GM19328 (cell line): ENCODE measurements around the gene SEMA4G.

Experiments used
- ATAC-seq: cut with Tn5 transposase; IDR thresholded peaks from one replicate; pipeline ENCODE4 v1.9.1; 2021; ENCODE audit warnings: mild to moderate bottlenecking, moderate library complexity; ENCODE audit not compliant: unreplicated experiment

Gene SEMA4G

DNA sequence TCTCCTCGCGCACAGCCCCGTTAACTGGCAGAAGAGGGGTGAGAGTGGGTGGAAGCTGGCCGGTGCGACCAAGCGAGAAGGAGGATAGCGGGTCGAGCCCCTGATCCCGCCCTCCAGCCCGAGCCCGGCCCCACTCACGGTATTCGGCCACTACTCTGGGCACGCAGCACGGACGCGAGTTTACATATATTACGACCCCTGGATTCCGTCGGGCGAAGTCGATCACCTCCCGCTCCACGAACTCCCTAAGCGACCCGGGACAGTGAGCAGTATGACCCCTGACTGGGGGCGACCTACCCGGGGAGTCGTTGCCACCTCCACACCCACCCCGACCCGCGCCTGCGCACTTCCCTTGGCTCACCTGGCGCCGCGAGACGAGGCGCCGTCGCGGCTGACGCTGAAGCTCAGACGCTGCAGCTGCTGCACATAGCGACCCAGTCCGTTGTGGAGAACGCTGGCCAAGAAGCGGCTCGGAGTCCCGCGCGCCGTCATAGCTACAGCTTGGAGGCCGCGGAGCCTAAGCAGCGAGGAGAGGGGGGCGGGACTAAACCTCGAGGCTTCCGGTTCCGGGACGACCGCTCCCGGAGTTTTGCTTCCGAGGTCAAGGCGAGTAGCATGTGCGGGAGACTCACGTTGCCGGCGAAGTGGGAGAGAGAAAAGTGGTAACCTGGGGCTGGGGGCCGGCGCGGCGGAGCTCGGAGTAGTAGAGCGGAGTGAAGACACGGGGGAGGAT is 17.8 kb downstream of the SEMA4G start, which contains the start of the genes MRPL43 and TWNK:
Gene MRPL43 (minus strand): TSS at position 546 of the 733 bp plus-strand sequence. CDS start 54 bp downstream, at position 492.
Gene TWNK (plus strand): TSS at position 592 of the 733 bp plus-strand sequence. CDS start 668 bp downstream, outside the sequence.
- peak; percentile 79 for ATAC-seq

DNA sequence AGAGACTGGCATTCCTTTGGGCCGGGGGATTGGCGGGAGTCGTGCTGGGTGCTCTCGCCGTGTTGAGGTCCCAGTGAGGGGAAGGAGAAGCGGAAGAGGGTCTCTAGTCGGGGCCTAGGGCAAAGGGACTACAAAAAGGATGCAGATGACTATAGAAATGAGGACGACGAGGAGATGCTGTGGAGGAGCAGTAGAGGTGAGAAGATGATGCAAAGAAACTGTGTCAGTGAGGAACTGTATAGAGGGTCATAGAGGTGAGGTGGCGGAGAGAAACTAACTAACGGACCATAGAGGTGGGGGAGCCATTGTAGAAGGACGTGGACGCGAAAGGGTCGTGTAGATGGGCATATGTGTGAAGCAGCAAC is 18.4 kb downstream of the SEMA4G start:
- ATAC-seq: no peak

DNA sequence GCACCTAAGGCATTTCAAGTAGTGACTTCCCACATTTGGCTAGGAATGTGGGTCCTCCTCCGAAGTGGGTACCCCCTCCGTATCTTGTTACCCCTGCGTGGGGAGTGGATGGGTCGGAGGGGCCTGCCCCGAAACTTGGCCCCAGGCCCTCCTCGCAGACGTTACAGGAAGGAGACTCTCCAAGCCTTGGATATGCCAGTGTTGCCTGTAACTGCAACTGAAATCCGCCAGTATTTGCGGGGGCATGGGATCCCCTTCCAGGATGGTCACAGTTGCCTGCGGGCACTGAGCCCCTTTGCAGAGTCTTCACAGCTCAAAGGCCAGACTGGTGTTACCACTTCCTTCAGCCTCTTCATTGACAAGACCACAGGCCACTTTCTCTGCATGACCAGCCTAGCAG is 18.9 kb downstream of the SEMA4G start:
- no peak for ATAC-seq

DNA sequence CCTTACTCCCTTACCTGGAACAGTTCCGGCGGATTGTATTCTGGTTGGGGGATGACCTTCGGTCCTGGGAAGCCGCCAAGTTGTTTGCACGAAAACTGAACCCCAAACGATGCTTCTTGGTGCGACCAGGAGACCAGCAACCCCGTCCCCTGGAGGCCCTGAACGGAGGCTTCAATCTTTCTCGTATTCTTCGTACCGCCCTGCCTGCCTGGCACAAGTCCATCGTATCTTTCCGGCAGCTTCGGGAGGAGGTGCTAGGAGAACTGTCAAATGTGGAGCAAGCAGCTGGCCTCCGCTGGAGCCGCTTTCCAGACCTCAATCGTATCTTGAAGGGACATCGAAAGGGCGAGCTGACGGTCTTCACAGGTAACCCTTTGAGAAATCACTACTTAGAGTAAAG is 19.8 kb downstream of the SEMA4G start:
- ATAC-seq: no peak

DNA sequence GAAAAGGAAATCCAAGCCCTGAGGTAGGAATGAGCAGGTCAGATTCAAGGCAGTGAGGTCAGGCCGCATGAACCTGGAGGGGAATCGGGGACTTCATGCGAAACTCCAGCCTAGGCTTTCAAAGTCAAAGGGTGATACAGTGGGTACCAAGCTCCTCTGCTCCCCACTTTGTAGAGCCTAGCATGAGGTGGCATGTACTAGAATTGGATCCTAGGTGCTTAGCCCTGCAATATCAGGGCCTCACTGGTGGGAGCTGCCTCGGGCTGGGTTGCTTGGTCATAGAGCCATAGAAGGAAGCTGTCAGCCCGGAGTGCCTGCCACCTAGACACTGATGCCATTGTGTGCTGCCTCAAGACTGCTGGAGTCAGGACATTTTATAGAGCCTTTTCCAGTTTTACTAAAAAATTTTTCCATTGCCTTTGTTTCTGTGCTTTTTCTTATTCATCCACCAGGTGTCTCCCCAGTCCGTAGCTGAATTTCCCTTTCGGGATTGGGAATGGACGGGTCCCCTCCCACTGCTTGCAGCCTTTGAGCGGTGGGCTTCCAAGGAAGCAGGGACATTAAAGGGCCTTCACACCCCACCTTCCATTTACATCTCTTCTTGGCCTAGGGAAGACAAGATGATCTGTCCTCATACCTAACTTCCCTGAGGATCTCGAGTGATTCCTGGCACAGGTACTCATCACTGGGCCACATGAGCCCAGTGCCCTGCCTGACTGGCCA is 24.8 kb downstream of the SEMA4G start:
- ATAC-seq: no peak

DNA sequence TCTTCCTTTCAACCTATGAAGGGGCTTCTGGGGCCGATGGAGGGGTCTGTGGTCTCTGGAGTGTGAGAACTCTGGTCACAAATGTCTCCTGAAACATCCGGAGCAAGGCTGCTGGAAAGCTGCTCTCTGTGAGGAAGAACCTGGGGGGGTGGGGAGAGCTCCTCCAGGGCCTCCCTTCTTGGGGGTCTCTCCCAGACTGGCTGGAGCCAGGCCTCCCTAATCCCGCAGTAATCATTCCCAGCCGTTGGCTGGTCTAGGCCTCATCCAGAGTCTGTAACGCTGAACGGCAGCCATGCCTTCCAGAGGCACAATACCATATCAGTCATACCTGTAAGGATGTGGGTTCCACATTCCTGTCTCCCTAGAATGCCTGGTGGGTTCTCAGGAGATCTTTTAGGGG is 25.9 kb downstream of the SEMA4G start:
- ATAC-seq: no peak

DNA sequence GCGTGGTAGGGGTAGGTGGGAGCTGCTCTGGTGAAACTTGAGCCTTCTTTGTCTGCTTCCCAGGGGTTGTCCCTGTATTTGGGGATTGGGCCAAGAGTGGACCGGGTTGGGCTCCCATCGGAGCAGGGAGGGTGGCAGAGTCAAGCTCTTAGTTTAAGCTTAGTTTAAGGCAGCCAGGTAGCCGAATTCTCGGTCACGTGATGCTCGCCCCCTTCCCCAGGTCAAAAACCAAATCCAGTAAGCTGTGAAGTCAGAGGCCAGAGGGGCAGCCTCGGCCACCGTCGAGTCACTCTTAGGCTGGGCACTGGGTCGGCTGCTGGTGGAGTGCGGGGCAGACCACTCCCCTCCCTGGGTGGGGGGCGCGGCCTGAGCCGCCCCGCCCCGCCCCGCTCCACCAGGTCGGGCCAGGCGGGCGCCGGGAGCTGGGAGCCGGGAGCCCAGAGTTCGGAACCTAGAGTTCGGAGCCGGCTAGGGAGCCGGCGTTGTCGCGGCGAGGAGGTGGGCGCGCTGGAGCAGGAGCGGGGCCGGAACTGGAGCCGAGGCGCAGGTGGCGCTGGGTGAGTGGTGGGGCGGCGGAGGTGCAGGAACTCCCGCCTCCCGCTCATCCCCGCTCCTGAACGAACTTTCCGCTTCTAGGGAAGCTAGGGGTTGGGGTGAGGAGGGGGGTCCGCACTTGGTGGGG is 27.5 kb downstream of the SEMA4G start:
- no peak for ATAC-seq

DNA sequence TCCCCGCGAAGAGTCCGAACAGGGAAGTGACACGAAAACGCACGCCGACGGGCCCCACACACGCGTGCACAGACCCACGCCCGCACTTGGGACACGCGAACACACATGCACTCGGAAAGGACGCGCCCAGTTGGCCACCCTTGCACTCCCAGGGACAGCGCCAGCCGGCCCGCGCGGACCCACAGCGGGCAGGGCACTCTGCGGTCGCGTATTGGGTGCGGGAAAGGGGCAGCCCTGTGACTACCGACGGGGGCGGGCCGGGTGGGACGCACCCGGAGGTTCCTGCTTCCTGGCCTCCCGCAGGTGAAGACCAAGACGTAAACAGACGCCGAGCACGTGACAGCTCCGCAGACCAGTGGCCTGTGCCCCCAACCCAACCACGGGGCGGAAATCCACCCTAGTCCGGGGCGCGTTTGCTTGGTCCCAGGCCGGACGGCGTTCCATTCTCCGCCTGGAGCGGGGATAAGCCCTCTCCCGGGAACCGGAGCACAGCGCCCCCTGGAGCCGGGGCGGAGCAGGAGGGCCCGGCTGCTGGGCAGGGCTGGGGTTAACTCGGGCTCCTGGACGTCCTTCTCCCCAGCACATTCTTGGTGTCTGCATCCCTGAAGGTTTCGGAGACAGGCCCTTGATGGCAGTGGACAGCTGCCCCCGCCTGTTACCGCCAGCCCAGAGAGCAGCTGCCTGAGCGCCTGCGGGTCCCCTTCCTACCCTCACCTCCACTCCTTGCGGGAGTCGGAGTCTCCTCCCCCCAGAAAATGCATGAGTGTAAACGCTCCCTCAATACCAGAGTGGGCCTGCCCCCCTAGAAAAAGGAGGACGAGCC is 28.3 kb downstream of the SEMA4G start:
- no peak for ATAC-seq

DNA sequence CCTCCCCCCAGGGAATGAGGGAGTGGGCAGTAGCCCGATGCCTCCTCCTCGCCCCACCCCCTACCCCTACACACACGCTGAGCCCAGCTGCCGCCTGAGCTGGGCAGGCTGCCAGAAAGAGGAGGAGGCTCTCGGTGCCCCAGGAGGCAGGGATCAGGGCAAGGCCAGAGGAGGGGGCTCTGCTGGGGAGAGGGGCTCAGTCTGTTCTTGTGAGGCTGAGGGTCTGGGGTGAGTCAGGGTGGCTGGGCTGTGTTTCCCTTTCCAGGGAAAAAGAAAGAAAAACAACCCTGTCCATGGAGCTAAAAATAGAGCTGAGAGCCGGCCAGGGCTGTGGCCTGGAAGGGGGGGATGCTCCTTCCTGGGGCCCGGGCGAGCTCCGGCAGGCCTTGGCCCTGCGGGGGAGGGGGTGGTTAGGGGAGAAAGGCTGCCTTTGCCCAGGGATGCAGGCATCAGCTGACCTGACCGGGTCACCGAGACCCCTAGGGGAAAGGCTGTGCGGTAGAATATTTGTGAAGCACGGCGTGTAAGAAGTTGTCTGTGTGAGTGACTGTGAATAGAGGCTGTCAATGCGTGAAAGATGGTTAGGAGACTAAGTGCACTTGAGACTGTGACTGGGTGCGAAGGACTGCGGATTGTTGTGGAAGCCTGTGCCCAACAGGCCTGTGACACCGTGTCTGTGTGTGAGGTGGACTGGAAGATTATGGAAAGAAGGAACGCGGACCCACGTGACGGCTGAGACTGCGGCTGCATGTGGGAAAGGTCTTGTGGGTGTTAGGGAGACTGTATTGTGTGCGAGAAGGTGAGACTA is 29.1 kb downstream of the SEMA4G start:
- ATAC-seq: no peak

DNA sequence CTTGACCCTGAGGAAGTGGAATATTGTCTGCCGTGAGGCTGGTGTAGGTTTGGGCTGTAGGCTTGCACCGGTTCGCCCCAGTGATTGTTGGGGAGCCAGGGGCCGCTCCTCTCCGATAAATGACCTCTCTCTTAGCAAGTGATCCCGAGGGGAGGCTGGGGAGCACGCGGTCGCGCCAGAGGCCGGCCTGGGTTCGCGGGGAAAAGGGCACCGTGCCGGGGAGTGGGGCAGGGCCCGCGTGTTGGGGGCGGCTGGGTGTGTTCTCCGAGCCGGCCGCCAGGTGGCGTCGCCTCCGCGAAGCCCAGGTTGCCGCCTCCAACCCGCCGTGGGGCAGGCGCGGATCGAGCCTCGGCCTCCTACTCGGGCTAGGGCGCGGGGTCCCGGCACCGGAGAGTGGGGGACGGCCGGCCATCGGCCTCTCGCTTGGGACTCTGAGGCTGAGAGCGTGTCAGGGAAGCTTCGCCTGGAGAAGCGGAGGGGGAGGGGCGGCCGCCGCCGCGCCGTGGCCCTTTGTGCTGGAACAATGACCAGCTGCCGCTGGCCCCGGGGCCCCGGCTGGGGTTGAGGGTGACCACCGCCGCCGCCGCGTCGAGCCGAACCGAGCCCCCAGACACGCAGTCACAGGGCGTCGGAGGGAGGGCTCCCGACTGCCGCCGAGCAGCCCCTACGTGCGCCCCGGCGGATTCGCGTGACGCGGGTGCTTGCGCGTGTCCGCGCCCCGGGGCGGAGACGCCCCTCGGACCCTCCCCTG is 29.9 kb downstream of the SEMA4G start:
- ATAC-seq: peak; percentile 39

DNA sequence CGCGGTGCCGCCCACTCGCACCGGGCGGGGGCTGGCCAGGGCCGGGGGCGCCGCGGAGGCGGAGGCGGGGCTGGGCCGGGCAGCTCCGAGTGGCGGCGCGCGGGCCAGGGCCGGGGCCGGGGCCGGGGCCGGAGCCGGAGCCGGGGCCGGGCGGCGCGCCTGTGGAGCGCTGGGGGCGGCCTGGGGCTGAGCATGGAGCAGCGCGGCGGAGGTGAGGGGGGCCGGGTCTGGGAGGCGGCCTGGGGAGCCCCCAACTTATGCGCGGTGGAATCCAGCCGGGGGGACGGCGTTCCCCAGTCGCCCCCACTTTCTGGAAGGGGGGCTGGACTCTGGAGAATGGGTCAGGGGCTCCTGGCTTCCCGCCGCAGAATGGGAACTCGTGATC is 30.4 kb downstream of the SEMA4G start, which contains the start of gene LZTS2:
Gene LZTS2 (plus strand): TSS at position 67 of the 385 bp plus-strand sequence. CDS start 2,731 bp downstream, outside the sequence.
- no peak for ATAC-seq

DNA sequence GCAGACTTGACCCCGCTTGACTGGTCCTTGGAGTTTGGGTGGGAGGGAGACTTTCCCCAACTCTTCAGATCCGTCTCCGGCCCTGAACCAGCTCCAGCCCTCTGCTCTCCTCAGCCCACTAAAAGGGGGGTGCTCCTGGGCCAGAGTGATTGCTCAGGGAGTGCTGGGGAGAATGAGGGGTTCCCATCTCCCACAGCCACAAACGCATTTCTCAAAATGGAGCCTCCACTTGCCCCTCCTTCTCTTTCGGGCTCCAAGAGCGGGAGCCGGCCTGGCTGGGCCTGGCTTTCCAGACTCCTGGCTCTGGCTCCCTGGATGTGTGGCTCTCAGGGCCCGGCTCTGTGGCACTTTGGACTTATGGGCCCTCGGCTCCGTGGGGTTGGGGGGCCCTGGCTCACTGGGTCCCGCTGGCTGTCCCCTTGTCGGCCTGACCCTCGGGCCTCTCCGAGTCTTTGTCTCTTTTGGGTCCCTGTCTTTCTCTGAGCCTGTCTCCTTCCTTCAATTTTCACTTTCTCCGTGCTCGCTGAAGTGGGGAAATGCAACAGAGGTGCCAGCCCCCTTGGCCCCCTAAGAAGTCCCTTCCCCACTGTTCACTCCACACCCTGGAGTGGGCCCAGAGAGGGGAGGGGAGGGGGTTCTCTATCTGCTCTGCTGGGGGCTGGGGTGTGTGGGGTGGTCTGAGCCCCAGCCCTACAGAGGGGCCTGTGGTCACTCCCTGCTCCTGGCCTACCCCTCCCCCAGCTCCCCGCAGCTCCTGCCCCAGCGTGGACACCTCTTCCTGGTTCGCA is 31.0 kb downstream of the SEMA4G start:
- no peak for ATAC-seq

DNA sequence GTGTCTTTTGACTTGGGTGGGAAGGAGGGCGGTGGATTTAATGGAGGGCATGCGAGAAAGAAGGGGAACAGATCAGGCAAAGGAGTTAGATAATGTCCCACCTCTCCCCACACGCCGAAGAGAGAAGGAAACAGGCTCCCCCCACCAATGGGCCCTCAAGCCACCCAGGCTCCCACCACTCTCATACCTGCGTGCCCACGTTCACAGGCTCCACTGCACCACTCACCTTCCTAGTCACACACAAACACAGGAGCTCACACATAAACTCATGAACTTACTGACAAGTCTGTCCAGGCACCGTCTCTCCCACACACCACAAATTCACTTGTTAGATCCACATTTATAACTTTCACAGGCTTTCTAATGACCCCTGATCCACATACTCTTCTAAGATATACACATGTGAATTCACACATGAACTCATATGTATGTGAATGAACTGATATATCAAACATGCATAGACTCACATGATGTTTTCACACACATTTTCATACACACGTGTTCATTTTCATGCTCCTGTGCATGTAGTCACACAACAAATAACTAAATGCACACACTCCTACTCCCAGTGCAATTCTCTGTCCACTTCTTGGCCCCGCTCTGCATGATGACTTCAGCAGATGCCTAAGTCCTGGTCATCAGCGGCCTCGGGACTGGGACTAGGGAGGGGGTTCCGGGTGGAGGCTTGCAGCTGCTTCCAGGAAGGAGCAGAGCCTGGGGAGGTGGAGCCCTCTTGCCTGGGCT is 31.8 kb downstream of the SEMA4G start:
- ATAC-seq: no peak

DNA sequence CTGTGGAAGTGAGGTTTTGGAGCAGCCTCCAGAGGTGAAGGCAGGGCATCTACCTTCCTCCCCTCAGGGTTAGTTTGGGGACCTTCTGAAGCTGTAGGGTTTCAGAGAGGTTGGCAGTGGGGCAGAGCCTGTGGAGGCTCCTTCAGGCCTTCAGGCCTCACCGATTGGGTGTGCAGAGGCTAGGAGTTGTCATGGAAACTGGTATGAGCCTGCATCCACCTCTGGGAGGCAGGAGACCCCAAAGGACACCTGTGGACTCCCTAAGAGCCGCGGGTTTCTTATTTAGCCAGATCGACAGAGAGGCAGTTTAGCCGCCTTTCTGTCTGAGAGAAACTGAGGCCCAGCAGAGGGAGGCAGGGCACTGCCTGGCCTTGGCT is 32.3 kb downstream of the SEMA4G start:
- ATAC-seq: no peak

DNA sequence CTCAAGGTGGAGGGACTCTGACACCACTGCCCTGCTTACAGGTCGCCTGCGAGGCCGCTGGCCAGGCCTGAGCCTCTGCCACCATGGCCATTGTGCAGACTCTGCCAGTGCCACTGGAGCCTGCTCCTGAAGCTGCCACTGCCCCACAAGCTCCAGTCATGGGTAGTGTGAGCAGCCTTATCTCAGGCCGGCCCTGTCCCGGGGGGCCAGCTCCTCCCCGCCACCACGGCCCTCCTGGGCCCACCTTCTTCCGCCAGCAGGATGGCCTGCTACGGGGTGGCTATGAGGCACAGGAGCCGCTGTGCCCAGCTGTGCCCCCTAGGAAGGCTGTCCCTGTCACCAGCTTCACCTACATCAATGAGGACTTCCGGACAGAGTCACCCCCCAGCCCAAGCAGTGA is 33.2 kb downstream of the SEMA4G start:
- ATAC-seq: no peak

DNA sequence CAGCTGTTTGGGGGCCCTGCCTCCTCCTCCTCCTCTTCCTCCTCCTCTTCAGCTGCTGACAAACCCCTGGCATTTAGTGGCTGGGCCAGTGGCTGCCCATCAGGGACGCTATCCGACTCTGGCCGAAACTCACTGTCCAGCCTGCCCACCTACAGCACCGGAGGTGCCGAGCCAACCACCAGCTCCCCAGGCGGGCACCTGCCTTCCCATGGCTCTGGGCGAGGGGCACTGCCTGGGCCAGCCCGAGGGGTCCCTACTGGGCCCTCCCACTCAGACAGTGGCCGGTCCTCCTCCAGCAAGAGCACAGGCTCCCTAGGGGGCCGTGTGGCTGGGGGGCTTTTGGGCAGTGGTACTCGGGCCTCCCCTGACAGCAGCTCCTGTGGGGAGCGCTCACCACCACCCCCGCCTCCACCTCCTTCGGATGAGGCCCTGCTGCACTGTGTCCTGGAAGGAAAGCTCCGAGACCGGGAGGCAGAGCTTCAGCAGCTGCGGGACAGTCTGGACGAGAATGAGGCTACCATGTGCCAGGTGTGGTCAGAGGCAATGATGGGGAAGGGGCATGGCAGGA is 34.4 kb downstream of the SEMA4G start:
- no peak for ATAC-seq

DNA sequence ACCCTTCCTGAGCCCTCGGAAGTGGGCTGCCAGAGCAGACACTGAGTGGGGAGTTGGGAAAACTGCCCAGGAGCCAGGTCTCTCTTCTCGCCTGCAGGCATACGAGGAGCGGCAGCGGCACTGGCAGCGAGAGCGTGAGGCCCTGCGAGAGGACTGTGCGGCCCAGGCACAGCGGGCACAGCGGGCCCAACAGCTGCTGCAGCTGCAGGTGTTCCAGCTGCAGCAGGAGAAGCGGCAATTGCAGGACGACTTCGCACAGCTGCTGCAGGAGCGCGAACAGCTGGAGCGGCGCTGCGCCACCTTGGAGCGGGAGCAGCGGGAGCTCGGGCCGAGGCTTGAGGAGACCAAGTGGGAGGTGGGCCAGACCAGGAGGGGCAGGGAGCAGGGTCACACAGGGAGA is 36.1 kb downstream of the SEMA4G start:
- no peak for ATAC-seq
